Astrocyte of the spinal cord (primary cell): ENCODE data around the gene VTI1B.
"Not testable (repeated sequence)": the region's sequence is repeated elsewhere in the genome, so short reads cannot be mapped to it uniquely, and the experiment has no call there.

Experiments used
- DNase-seq: peaks from one replicate; pipeline ENCODE4 v3.0.0; 2011; ENCODE audit warnings: low read depth, low spot score
- H3K4me3 ChIP-seq: 2 replicates; pipeline ENCODE4 v1.5.1; 2011; ENCODE audit warnings: low read depth, mild to moderate bottlenecking, low read length, moderate library complexity
- in situ Hi-C: cut with HindIII; loops from 2 replicates; pipeline ENCODE4 v1.10.0; 2017; ENCODE audit warnings: low sequenced_read_pairs
- TF ChIP-seq, protein P1 (sequence below): IDR thresholded peaks from 2 replicates; pipeline ENCODE4 v1.5.1; 2012; ENCODE audit warnings: low read depth, mild to moderate bottlenecking, low read length, inconsistent platforms

VTI1B gene

DNA sequence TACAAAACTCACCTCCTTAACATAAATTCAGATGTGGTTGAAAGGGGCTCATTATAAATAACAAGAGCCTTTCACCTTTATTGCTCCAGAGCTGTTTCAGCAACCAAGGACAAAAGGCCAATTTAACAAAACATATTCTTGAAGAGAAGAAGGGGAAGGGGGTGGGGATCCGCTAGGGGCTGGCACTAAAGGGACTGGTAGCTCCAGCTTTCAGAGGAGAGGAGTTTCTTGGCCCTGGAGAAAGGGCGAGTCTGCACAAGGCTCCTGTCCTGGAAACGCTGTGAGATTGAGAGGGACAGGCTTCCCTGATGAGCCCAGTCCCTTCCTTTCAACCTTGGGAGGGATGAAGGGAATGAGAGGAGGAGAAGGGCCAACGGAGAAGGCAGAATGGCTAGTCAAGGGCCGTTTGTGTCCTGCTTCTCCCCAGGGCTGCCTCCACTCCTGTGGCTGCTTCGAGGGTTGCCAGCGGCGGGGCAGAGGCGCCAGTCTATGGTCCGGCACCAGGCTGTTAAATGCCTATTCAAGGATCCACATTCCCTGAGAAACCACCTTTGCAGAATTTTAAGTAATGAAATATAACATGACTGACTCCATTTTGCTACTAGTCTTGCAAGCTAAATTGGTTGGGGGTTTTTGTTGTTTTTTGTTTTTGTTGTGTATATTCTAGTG, 64.7 kb downstream of the VTI1B start:
- in situ Hi-C loops, result no loop called here
- TF ChIP-seq, protein P1, sequence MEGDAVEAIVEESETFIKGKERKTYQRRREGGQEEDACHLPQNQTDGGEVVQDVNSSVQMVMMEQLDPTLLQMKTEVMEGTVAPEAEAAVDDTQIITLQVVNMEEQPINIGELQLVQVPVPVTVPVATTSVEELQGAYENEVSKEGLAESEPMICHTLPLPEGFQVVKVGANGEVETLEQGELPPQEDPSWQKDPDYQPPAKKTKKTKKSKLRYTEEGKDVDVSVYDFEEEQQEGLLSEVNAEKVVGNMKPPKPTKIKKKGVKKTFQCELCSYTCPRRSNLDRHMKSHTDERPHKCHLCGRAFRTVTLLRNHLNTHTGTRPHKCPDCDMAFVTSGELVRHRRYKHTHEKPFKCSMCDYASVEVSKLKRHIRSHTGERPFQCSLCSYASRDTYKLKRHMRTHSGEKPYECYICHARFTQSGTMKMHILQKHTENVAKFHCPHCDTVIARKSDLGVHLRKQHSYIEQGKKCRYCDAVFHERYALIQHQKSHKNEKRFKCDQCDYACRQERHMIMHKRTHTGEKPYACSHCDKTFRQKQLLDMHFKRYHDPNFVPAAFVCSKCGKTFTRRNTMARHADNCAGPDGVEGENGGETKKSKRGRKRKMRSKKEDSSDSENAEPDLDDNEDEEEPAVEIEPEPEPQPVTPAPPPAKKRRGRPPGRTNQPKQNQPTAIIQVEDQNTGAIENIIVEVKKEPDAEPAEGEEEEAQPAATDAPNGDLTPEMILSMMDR, result no peak
- no peak for DNase-seq
- H3K4me3 ChIP-seq, result no peak overlapping the region

GRCh38 chr14:67607646-67608045, 66.8 kb downstream of the VTI1B start:
- DNase-seq, result no peak
- TF ChIP-seq, protein P1, result no peak
- in situ Hi-C loops, result no loop called here
- H3K4me3 ChIP-seq, result no peak overlapping the region

DNA sequence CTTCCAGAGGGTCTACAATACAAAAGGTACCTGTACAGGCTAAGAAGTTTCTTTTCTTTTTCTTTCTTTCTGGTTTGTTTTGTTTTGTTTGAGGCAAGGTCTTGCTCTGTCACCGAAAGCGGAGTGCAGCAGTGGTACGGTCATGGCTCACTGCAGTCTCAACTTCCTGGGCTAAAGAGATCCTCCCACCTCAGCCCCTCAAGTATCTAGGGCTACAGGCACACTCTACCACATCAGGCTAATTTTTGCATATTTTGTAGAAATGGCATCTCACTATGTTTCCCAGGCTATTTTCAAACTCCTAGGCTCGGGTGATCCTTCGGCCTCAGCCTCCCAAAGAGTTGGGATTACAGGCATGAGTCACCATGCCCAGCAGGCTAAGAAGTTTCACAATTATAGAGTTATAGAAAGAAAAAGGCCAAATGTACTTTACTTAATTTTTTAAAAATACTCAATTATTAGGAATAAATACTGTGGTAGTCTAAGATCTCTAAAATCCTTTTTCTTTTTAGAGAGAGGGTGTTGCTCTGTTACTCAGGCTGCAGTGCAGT, 71.4 kb downstream of the VTI1B start:
- TF ChIP-seq, protein P1, result no peak
- H3K4me3 ChIP-seq, result no peak overlapping the region
- DNase-seq, result no peak
- in situ Hi-C loops, result no loop called here

GRCh38 chr14:67602076-67602475, 72.4 kb downstream of the VTI1B start:
- no peak overlapping the region for H3K4me3 ChIP-seq
- in situ Hi-C loops, result no loop called here
- TF ChIP-seq, protein P1, result no peak
- no peak for DNase-seq

DNA sequence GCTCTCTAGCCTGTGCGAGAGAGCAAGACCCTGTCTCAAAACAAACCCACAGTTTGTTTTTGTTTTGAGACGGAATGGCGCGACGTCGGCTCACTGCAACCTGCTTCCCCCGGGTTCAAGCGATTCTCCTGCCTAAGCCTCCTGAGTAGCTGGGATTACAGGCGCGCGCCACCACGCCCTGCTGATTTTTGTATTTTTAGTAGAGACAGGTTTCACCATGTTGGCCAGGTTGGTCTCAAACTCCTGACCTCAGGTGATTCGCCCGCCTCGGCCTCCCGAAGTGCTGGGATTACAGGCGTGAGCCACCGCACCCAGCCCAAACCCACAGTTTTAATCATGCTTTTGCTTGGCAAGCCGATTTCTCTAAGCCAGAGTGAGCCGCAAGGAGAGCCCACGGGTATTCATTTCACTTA, 73.9 kb downstream of the VTI1B start:
- peak overlapping the region; percentile 95 for H3K4me3 ChIP-seq
- in situ Hi-C loops, DNase-seq: not testable (repeated sequence)

DNA sequence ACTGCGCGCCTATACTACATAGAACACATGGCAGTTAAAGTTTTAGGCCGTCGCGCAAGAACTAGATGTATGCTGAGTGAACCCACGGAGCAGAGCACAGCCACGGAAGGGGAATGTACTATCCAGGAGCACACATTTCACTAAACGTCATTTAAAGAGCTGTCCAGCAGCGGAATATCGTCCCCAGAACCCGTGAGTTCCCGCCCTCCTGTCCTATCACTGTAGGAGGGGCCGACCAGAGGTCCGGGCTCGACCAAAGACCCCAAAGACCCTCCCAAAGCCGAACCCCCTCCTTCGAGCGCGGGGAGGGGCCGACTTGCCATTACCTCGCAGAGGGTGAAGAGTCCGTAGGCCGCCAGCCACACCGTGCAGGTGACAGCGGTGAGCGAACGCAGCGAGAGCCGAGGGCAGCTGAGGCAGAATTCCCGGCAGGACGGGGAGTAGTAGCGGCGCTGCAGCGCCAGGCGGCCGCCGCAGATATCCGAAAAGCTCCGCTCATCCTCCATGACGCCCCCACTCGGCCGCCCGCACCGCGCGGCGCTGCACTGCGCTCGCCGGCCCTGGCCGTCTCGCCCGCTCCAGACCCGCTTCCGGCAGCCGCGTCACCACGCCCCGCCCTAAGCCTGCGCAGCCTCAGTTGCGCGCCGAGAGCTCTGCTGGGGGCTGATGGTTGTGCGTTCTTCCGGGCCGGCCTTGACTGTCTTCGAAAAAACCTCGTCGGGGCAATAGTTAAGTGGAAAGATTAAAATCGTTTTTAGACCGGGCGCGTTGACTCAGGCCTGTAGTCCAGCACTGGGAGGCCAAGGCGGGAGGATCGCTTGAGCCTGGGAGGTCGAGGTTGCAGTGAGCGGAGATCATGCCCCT, 74.5 kb downstream of the VTI1B start, which contains the start of gene PIGH:
PIGH (minus strand) TSS at position 571 of the 864 bp plus-strand sequence; CDS start at position 506, 65 bp downstream.
- H3K4me3 ChIP-seq, result peak within 1 kb of the TSS; percentile 95
- in situ Hi-C loops, result no loop called here
- DNase-seq, result peak; percentile 87
- TF ChIP-seq, protein P1, result peak; percentile 54
